A549 (cell line): ENCODE measurements around the gene ENO1. TPM values are rescaled to one million over a fixed set of nuclear protein-coding genes. Genes with fewer than 3 reads are reported as not detected.

Source experiments
- ATAC-seq, 2 experiments: fragments of 200-7000 bp in 1 of 2; fragments of >200 bp in 1 of 2; cut with Nextera tagmentation in 1 of 2; cut with Tn5 transposase in 1 of 2; 3 replicates each; pipeline versions ENCODE4 v1.8.0 to v1.9.1; 2018 to 2020; ENCODE audit warnings: mild to moderate bottlenecking in 1 of 2, moderate library complexity in 1 of 2
- CTCF ChIA-PET: fragments of 300-600 bp; sonication (Branson Sonifier 250); formaldehyde crosslinking; extraction: SDS; loops from one replicate; lab custom pipeline; 2021; ENCODE audit warnings: antibody characterized with exemption, inconsistent platforms; lab: Yijun Ruan, JAX
- POLR2A ChIA-PET: fragments of 350-600 bp; formaldehyde crosslinking; extraction: SDS; loops from one replicate; lab custom pipeline; 2021; ENCODE audit warnings: antibody characterized with exemption, inconsistent platforms; lab: Yijun Ruan, JAX
- DNase-seq, 2 experiments: peaks; one replicate each; pipeline versions ENCODE4 v3.0.0 to v3.0.0-alpha.2; 2011 to 2016; ENCODE audit warnings: low read depth in 1 of 2, low spot score in 1 of 2
- FAIRE-seq: peaks from 2 replicates; lab custom pipeline; 2011; peaks lifted over from hg19 to GRCh38; lab: Jason Lieb, UNC
- H3K27ac ChIP-seq, 2 experiments: fragments of >200 bp; sonication (Bioruptor Twin); formaldehyde crosslinking; 3 replicates each; pipeline ENCODE4 v1.5.1; 2016 to 2017
- H3K4me1 ChIP-seq: fragments of >200 bp; sonication (Bioruptor Twin); formaldehyde crosslinking; 3 replicates; pipeline ENCODE4 v1.6.1; 2016
- H3K4me2 ChIP-seq: fragments of >200 bp; sonication (Bioruptor Twin); formaldehyde crosslinking; 3 replicates; pipeline ENCODE4 v1.6.1; 2016
- H3K4me3 ChIP-seq: fragments of >200 bp; sonication (Bioruptor Twin); formaldehyde crosslinking; 3 replicates; pipeline ENCODE4 v1.5.1; 2016
- H3K9me3 ChIP-seq: fragments of >200 bp; sonication (Bioruptor Twin); formaldehyde crosslinking; 3 replicates; pipeline ENCODE4 v1.6.1; 2016
- BCL3 ChIP-seq: fragments of >200 bp; sonication (Bioruptor Twin); formaldehyde crosslinking; IDR thresholded peaks from 3 replicates; pipeline ENCODE4 v1.6.1; 2016
- BHLHE40 ChIP-seq: IDR thresholded peaks from 2 replicates; pipeline ENCODE4 v1.6.1; 2012; ENCODE audit warnings: low read depth, low read length, inconsistent platforms
- CBX2 ChIP-seq: fragments of 200-600 bp; sonication (generic); IDR thresholded peaks from 2 replicates; pipeline ENCODE4 v1.6.1; 2016; ENCODE audit warnings: low read depth, mild to moderate bottlenecking, borderline replicate concordance
- CBX8 ChIP-seq: fragments of 200-600 bp; sonication (generic); IDR thresholded peaks from 2 replicates; pipeline ENCODE4 v1.6.1; 2016
- CHD2 ChIP-seq: fragments of 150-350 bp; IDR thresholded peaks from 2 replicates; pipeline ENCODE4 v1.6.1; 2014; ENCODE audit warnings: low read length; ENCODE audit not compliant: partially characterized antibody
- CTCF ChIP-seq: fragments of >200 bp; sonication (Bioruptor Twin); formaldehyde crosslinking; IDR thresholded peaks from 3 replicates; pipeline ENCODE4 v1.5.1; 2016
- EHF ChIP-seq: fragments of 250-450 bp; sonication (Bioruptor Pico); IDR thresholded peaks from 2 replicates; pipeline ENCODE4 v1.5.0; 2020; ENCODE audit warnings: mild to moderate bottlenecking
- EHMT2 ChIP-seq: fragments of 200-600 bp; sonication (generic); IDR thresholded peaks from 2 replicates; pipeline ENCODE4 v1.6.1; 2016; ENCODE audit warnings: antibody characterized with exemption, low read depth, mild to moderate bottlenecking, moderate library complexity
- ESRRA ChIP-seq: fragments of 150-350 bp; IDR thresholded peaks from 2 replicates; pipeline ENCODE4 v1.6.1; 2014; ENCODE audit warnings: mild to moderate bottlenecking, low read length, borderline replicate concordance
- FOSL2 ChIP-seq, 2 experiments: fragments of 450-650 bp in 1 of 2; fragments of >200 bp in 1 of 2; sonication (Bioruptor Twin) in 1 of 2; formaldehyde crosslinking; IDR thresholded peaks; 2 replicates each; pipeline versions ENCODE4 v1.5.0 to v1.6.1; 2016 to 2020; ENCODE audit warnings: mild to moderate bottlenecking in 1 of 2, moderate library complexity in 1 of 2
- HOXA7 ChIP-seq: fragments of 250-450 bp; sonication (Bioruptor Pico); IDR thresholded peaks from 2 replicates; pipeline ENCODE4 v1.5.0; 2020; ENCODE audit warnings: mild to moderate bottlenecking, moderate library complexity
- HOXB13 ChIP-seq: fragments of 250-450 bp; sonication (Bioruptor Pico); IDR thresholded peaks from 2 replicates; pipeline ENCODE4 v1.5.0; 2020; ENCODE audit warnings: low read depth, mild to moderate bottlenecking, moderate library complexity
- HOXB5 ChIP-seq: fragments of 250-450 bp; sonication (Bioruptor Pico); IDR thresholded peaks from 2 replicates; pipeline ENCODE4 v1.5.0; 2020; ENCODE audit warnings: mild to moderate bottlenecking, moderate library complexity
- JUNB ChIP-seq: fragments of >200 bp; sonication (Bioruptor Twin); formaldehyde crosslinking; IDR thresholded peaks from 2 replicates; pipeline ENCODE4 v1.6.1; 2016
- KDM1A ChIP-seq: fragments of 200-600 bp; sonication (generic); IDR thresholded peaks from 2 replicates; pipeline ENCODE4 v1.6.1; 2016; ENCODE audit warnings: low read depth, mild to moderate bottlenecking
- KDM5A ChIP-seq: fragments of 200-600 bp; sonication (generic); IDR thresholded peaks from 2 replicates; pipeline ENCODE4 v1.6.1; 2016; ENCODE audit warnings: antibody characterized with exemption, mild to moderate bottlenecking
- MAFK ChIP-seq: fragments of 450-650 bp; IDR thresholded peaks from 2 replicates; pipeline ENCODE4 v1.6.1; 2014; ENCODE audit not compliant: partially characterized antibody
- NFE2L2 ChIP-seq: fragments of 150-350 bp; conservative IDR thresholded peaks from 2 replicates; pipeline ENCODE4 v1.6.1; 2014; ENCODE audit warnings: low read length
- NPAS2 ChIP-seq: fragments of 250-450 bp; sonication (Bioruptor Pico); IDR thresholded peaks from 2 replicates; pipeline ENCODE4 v1.8.0; 2022; ENCODE audit warnings: mild to moderate bottlenecking, moderate library complexity, borderline replicate concordance
- PHF8 ChIP-seq: fragments of 200-600 bp; sonication (generic); IDR thresholded peaks from 2 replicates; pipeline ENCODE4 v1.6.1; 2016; ENCODE audit warnings: low read depth, mild to moderate bottlenecking, antibody characterized with exemption, moderate library complexity, borderline replicate concordance
- POLR2AphosphoS2 ChIP-seq: conservative IDR thresholded peaks from 2 replicates; pipeline ENCODE4 v1.6.1; 2012; ENCODE audit warnings: low read length, improper control_type of control experiment, inconsistent platforms
- RAD21 ChIP-seq, 2 experiments: fragments of >200 bp in 1 of 2; sonication (Bioruptor Twin) in 1 of 2; formaldehyde crosslinking in 1 of 2; IDR thresholded peaks in 1 of 2; conservative IDR thresholded peaks in 1 of 2; 2 replicates in 1 of 2; 3 replicates in 1 of 2; pipeline ENCODE4 v1.6.1; 2012 to 2018; ENCODE audit warnings: inconsistent platforms in 1 of 2
- RFX5 ChIP-seq: fragments of 450-650 bp; IDR thresholded peaks from 2 replicates; pipeline ENCODE4 v1.7.1; 2014; ENCODE audit warnings: antibody characterized with exemption, mild to moderate bottlenecking, moderate library complexity
- SMC3 ChIP-seq: fragments of >200 bp; sonication (Bioruptor Twin); formaldehyde crosslinking; IDR thresholded peaks from 3 replicates; pipeline ENCODE4 v1.6.1; 2018; ENCODE audit warnings: inconsistent platforms
- SREBF2 ChIP-seq: fragments of 450-650 bp; IDR thresholded peaks from 2 replicates; pipeline ENCODE4 v1.6.1; 2014; ENCODE audit warnings: mild to moderate bottlenecking, moderate library complexity
- TFCP2L1 ChIP-seq: fragments of 250-450 bp; sonication (Bioruptor Pico); IDR thresholded peaks from 2 replicates; pipeline ENCODE4 v1.5.0; 2021; ENCODE audit warnings: mild to moderate bottlenecking
- ZFP36 ChIP-seq: fragments of 450-650 bp; IDR thresholded peaks from 2 replicates; pipeline ENCODE4 v1.6.1; 2014; ENCODE audit warnings: borderline replicate concordance; ENCODE audit not compliant: partially characterized antibody
- ZNF302 ChIP-seq: fragments of 250-450 bp; sonication (Bioruptor Pico); IDR thresholded peaks from 2 replicates; pipeline ENCODE4 v1.9.0; 2021; ENCODE audit warnings: inconsistent platforms, mild to moderate bottlenecking, moderate library complexity
- ZSCAN20 ChIP-seq: fragments of 250-450 bp; sonication (Bioruptor Pico); IDR thresholded peaks from 2 replicates; pipeline ENCODE4 v1.8.0; 2022; ENCODE audit warnings: mild to moderate bottlenecking, moderate library complexity
- WGBS: methylation state at CpG from one replicate; pipeline ENCODE4 v1.1.6; 2017; ENCODE audit errors: missing lambda C conversion rate; 5-methylcytosine and 5-hydroxymethylcytosine counted together
- polyA plus RNA-seq, 4 experiments: library from polyadenylated mRNA; depleted of rRNA in 3 of 4; stranded (reverse); fragments of >200 nt; fragmentation: RNase III in 1 of 4; extraction: RNeasy Plus Mini Kit Qiagen cat#74134 plus additional on column Dnase treatment in 1 of 4; gene quantifications; 2 replicates in 3 of 4; 3 replicates in 1 of 4; pipeline ENCODE4 v1.2.3, GENCODE V29; 2011 to 2017

ENO1 gene
- polyA plus RNA-seq, 2 of the 4 experiments (the other 2 are of a cell fraction), result 1,899 to 2,981 TPM

GRCh38 chr1:8873506-8874229 lies 4.8 kb downstream of the ENO1 start (continued):
- no peak for TF ChIP-seq EHMT2
- TF ChIP-seq KDM1A, result no peak
- TF ChIP-seq RAD21 (conservative IDR thresholded peaks at IDR 0.05 in 1 of 2, IDR thresholded peaks at IDR 0.05 in 1 of 2), result no peak; a peak in 1 of 5 replicates
- TF ChIP-seq CTCF, result no peak
- TF ChIP-seq NPAS2 (CRISPR knock-in tag), result no peak
- no peak for TF ChIP-seq PHF8
- no peak for TF ChIP-seq BHLHE40
- TF ChIP-seq ESRRA, result no peak
- no peak for TF ChIP-seq ZFP36
- peak; percentile 37; the same call in 1 of the 2 replicates for TF ChIP-seq ZNF302 (CRISPR knock-in tag)
- no peak; the same call in 1 of the 2 replicates for TF ChIP-seq NFE2L2
- TF ChIP-seq POLR2AphosphoS2, result no peak; the same call in none of the 2 replicates
- TF ChIP-seq KDM5A, result no peak
- no peak for TF ChIP-seq SREBF2
- no peak for TF ChIP-seq SMC3
- no peak for TF ChIP-seq BCL3
- TF ChIP-seq HOXB13 (CRISPR knock-in tag), result no peak
- TF ChIP-seq RFX5, result no peak
- TF ChIP-seq FOSL2 (IDR thresholded peaks at IDR 0.05), result peak; percentile 87
- peak; percentile 97 for TF ChIP-seq FOSL2 (CRISPR knock-in tag; IDR thresholded peaks at IDR 0.05)
- no peak for TF ChIP-seq CBX2
- no peak for TF ChIP-seq EHF (CRISPR knock-in tag)
- no peak for TF ChIP-seq ZSCAN20
- TF ChIP-seq TFCP2L1 (CRISPR knock-in tag), result no peak
- TF ChIP-seq CBX8, result no peak
- no peak for TF ChIP-seq HOXB5 (CRISPR knock-in tag)
- TF ChIP-seq CHD2, result peak; percentile 35
- TF ChIP-seq, all 56 proteins: peak for 13

- no peak for DNase-seq
- H3K4me1 ChIP-seq, result peaks cover 70% of the 10 kb centered on the region
- no peaks in the 10 kb centered on the region for H3K9me3 ChIP-seq
- POLR2A ChIA-PET, result interaction anchor here (1.1 to 2.6 kb wide), 3 partner anchors 9 to 31 kb away, joined by 5 to 10 read pairs (median 5); no protein-coding TSS in a partner anchor
- H3K4me2 ChIP-seq, result peak overlapping the region; percentile 95
- CTCF ChIA-PET, result interaction anchor here (1.4 to 2.7 kb wide), 4 partner anchors 10 to 132 kb away, joined by 6 to 23 read pairs (median 7); no protein-coding TSS in a partner anchor
- no peak for FAIRE-seq
- ATAC-seq, result no peak
- H3K27ac ChIP-seq, result peak overlapping the region; percentile 99
- peak overlapping the region; percentile 36 for H3K4me3 ChIP-seq
- 54% methylated on average over 5 of the region's 5 CpGs for WGBS
- no peak for TF ChIP-seq CHD2
- TF ChIP-seq JUNB, result no peak
- no peak for TF ChIP-seq ZNF302 (CRISPR knock-in tag)
- no peak for TF ChIP-seq HOXA7 (CRISPR knock-in tag)
- no peak for TF ChIP-seq TFCP2L1 (CRISPR knock-in tag)
- no peak for TF ChIP-seq MAFK
- TF ChIP-seq, all 56 proteins: peak for 0
Observed at GRCh38 chr1:8873001-8873400, 5.5 kb downstream of the ENO1 start.
